K562 (cell line): ENCODE results near the gene TMEM60. TPM values are rescaled to one million over a fixed set of nuclear protein-coding genes. Genes with fewer than 3 reads are reported as not detected.

Experiments used
- ATAC-seq: fragments of 200-7000 bp; cut with Tn5 transposase; 3 replicates; pipeline ENCODE4 v1.9.1; 2020; ENCODE audit warnings: moderate library complexity
- BruUV-seq: library from RNA; stranded (reverse); fragments of 400-500 nt; replicated peaks from 2 replicates; lab custom pipeline; 2021; lab: Mats Ljungman, UMichigan
- CTCF ChIA-PET: fragments of 300-600 bp; formaldehyde crosslinking; extraction: SDS; loops from one replicate; lab custom pipeline; 2021; ENCODE audit warnings: low intra/inter-chr PET ratio; lab: Yijun Ruan, JAX
- POLR2A ChIA-PET: fragments of 300-600, 350-650 bp; sonication (Branson Sonifier 250); formaldehyde crosslinking; extraction: SDS; loops from one replicate; lab custom pipeline; 2021; ENCODE audit warnings: antibody characterized with exemption, inconsistent platforms; lab: Yijun Ruan, JAX
- DNase-seq, 4 experiments: peaks; one replicate each; pipeline versions ENCODE4 v3.0.0 to v3.0.0-alpha.2; 2011 to 2018; ENCODE audit warnings: low spot score in 3 of 4, mixed read lengths in 3 of 4; ENCODE audit errors: extremely low read depth in 1 of 4
- FAIRE-seq: peaks from 2 replicates; lab custom pipeline; 2011; peaks lifted over from hg19 to GRCh38; lab: Jason Lieb, UNC
- H2AFZ ChIP-seq: 2 replicates; pipeline ENCODE4 v1.6.0; 2011; ENCODE audit warnings: low read depth, low read length, control low read depth, inconsistent platforms
- H3K27ac ChIP-seq: fragments of 200-600 bp; 3 replicates; pipeline ENCODE4 v1.8.0; 2011; ENCODE audit warnings: low read depth, mild to moderate bottlenecking, control low read depth, inconsistent platforms, low read length, moderate library complexity, mixed read lengths; ENCODE audit errors: extremely low read depth
- H3K27me3 ChIP-seq, 2 experiments: fragments of 300-600 bp in 1 of 2; 2 replicates in 1 of 2; 3 replicates in 1 of 2; pipeline versions ENCODE4 v1.6.0 to v1.8.0; 2011; ENCODE audit warnings: inconsistent platforms in 2 of 2, low read length in 2 of 2, mild to moderate bottlenecking in 1 of 2, mixed read lengths in 1 of 2, moderate library complexity in 1 of 2; ENCODE audit not compliant: control insufficient read depth in 2 of 2, insufficient read depth in 2 of 2
- H3K36me3 ChIP-seq: fragments of 300-600 bp; 3 replicates; pipeline ENCODE4 v1.8.0; 2011; ENCODE audit warnings: mild to moderate bottlenecking, low read length, inconsistent platforms; ENCODE audit not compliant: control insufficient read depth, insufficient read depth
- H3K4me1 ChIP-seq, 2 experiments: fragments of 200-600 bp in 1 of 2; replicated peaks in 1 of 2; 2 replicates in 1 of 2; 3 replicates in 1 of 2; pipeline versions ENCODE4 v1.5.1 to v1.8.0; 2011; ENCODE audit warnings: inconsistent platforms in 2 of 2, low read length in 2 of 2, mild to moderate bottlenecking in 1 of 2, mixed read lengths in 1 of 2, moderate library complexity in 1 of 2; ENCODE audit not compliant: control insufficient read depth in 2 of 2, insufficient read depth in 2 of 2
- H3K4me2 ChIP-seq: 2 replicates; pipeline ENCODE4 v1.6.1; 2011; ENCODE audit warnings: low read length, control low read depth, inconsistent platforms, mixed read lengths; ENCODE audit not compliant: insufficient read depth
- H3K4me3 ChIP-seq: fragments of 200-600 bp; sonication (generic), shearing (Covaris generic); 2 replicates; pipeline ENCODE4 v1.5.1; 2016; ENCODE audit warnings: control low read depth, inconsistent platforms
- H3K79me2 ChIP-seq: fragments of 200-600 bp; 3 replicates; pipeline ENCODE4 v1.8.0; 2011; ENCODE audit warnings: low read length, inconsistent platforms; ENCODE audit not compliant: control insufficient read depth, insufficient read depth
- H3K9ac ChIP-seq, 2 experiments: 2 replicates each; pipeline versions ENCODE4 v1.6.0 to v1.6.1; 2011; ENCODE audit warnings: low read depth in 2 of 2, low read length in 2 of 2, control low read depth in 1 of 2, inconsistent platforms in 1 of 2, mild to moderate bottlenecking in 1 of 2, mixed read lengths in 1 of 2; ENCODE audit not compliant: insufficient read depth in 1 of 2
- H3K9me1 ChIP-seq: one replicate; pipeline ENCODE4 v1.6.0; 2011; ENCODE audit warnings: inconsistent platforms, mild to moderate bottlenecking, low read length, moderate library complexity; ENCODE audit not compliant: control insufficient read depth, insufficient read depth
- H3K9me3 ChIP-seq: replicated peaks from 2 replicates; pipeline ENCODE4 v1.5.1; 2011; ENCODE audit warnings: low read depth, low read length, inconsistent platforms; ENCODE audit not compliant: control insufficient read depth, insufficient read depth
- H4K20me1 ChIP-seq: replicated peaks from 2 replicates; pipeline ENCODE4 v1.6.1; 2011; ENCODE audit warnings: low read length, inconsistent platforms, mixed read lengths; ENCODE audit not compliant: control insufficient read depth, insufficient read depth
- CEBPG ChIP-seq, 3 experiments: fragments of 200-800 bp in 1 of 3; sonication (Bioruptor generic) in 1 of 3; sonication (generic) in 1 of 3; formaldehyde crosslinking in 1 of 3; IDR thresholded peaks in 2 of 3; conservative IDR thresholded peaks in 1 of 3; 2 replicates each; pipeline versions ENCODE4 v1.6.1 to v1.8.0; 2016 to 2022; ENCODE audit warnings: missing compliant biosample characterization in 2 of 3, missing genetic modification characterization in 2 of 3, mild to moderate bottlenecking in 1 of 3, missing genetic modification reagents in 1 of 3
- HINFP ChIP-seq: fragments of 450-650 bp; conservative IDR thresholded peaks from 2 replicates; pipeline ENCODE4 v1.6.1; 2016; ENCODE audit warnings: missing genetic modification characterization, low read depth, mild to moderate bottlenecking, control low read depth, missing compliant biosample characterization
- WGBS: fragments of 100-300 bp; shearing (Covaris generic); methylation state at CpG from one replicate; pipeline ENCODE4 v1.1.6; 2016; ENCODE audit warnings: low coverage, mixed read lengths; ENCODE audit not compliant: insufficient coverage; ENCODE audit errors: missing lambda C conversion rate; 5-methylcytosine and 5-hydroxymethylcytosine counted together
- in situ Hi-C: fragments of 300-500 bp; cut with MboI; formaldehyde crosslinking; loops from 4 replicates; pipeline ENCODE4 v1.15.0; 2018; ENCODE audit warnings: inconsistent platforms, mixed read lengths
- intact Hi-C: fragments of 100-400 bp; cut with micrococcal nuclease; formaldehyde crosslinking; loops from 2 replicates; pipeline ENCODE4 v1.14.2; 2022
- polyA plus RNA-seq, 8 experiments: library from polyadenylated mRNA; depleted of rRNA in 4 of 8; stranded (reverse) in 5 of 8; unstranded in 3 of 8; fragments of >200 nt; fragmentation: Nextera tagmentation in 2 of 8; fragmentation: Illumina TruSeq in 1 of 8; extraction: Ambion mirVana in 2 of 8; extraction: Trizol in 1 of 8; gene quantifications; 2 replicates each; pipeline versions ENCODE4 v1.2.1 to v1.2.3, GENCODE V29; 2011 to 2014; ENCODE audit warnings: inconsistent platforms in 1 of 8, missing spikeins in 1 of 8
- total RNA-seq, 7 experiments: library from RNA; depleted of rRNA in 6 of 7; stranded (reverse); fragments of >200 nt in 6 of 7; fragmentation: Illumina TruSeq in 2 of 7; extraction: Trizol in 2 of 7; gene quantifications; 2 replicates each; pipeline versions ENCODE4 v1.2.1 to v1.2.3, GENCODE V29; 2011 to 2021; ENCODE audit warnings: low replicate concordance in 1 of 7

TMEM60 gene
- total and polyA plus RNA-seq, 9 of the 15 experiments (the other 6 are each of a cell fraction or from before 2014, with no cell fraction given), result 12.5 to 140 (median 38.4) TPM

GRCh38 chr7:77765906-77766800, 32.1 kb downstream of the TMEM60 start:
- no peaks in the 10 kb centered on the region for H3K9me3 ChIP-seq
- no peak for DNase-seq
- H3K36me3 ChIP-seq, result peaks cover 31% of the 10 kb centered on the region
- no peak overlapping the region for H3K4me3 ChIP-seq
- H3K27me3 ChIP-seq, result no peaks in the 10 kb centered on the region
- H3K9me1 ChIP-seq, result no peaks in the 10 kb centered on the region
- no peak overlapping the region for H2AFZ ChIP-seq
- no peak for TF ChIP-seq HINFP (tag)
- TF ChIP-seq CEBPG (CRISPR knock-in tag; IDR thresholded peaks at IDR 0.05), result no peak
- peak in 1 of 2 experiments; percentile 24; a peak in 1 of 4 replicates for TF ChIP-seq CEBPG (tag; conservative IDR thresholded peaks at IDR 0.05 in 1 of 2, IDR thresholded peaks at IDR 0.05 in 1 of 2)
- ChIA-PET CTCF (no interaction called here), POLR2A (interaction anchor here (1.2 kb wide), 1 partner anchor 10 kb away, joined by 4 read pairs; no protein-coding TSS in a partner anchor)
- no peak overlapping the region for H3K4me2 ChIP-seq
- H4K20me1 ChIP-seq, result no peaks in the 10 kb centered on the region; the same call in 1 of the 2 replicates
- 84% methylated on average over 4 of the region's 4 CpGs for WGBS
- BruUV-seq, result no TSS peak
- no peak overlapping the region for H3K27ac ChIP-seq
- peaks cover 45% of the 10 kb centered on the region for H3K79me2 ChIP-seq
- H3K9ac ChIP-seq, result no peak overlapping the region
- in situ Hi-C loops (no loop called here), intact Hi-C loops (no loop called here)
- no peak for FAIRE-seq
- peaks cover 0 to 4% of the 10 kb centered on the region in 2 experiments; a peak in 1 of 5 replicates for H3K4me1 ChIP-seq
- peak; percentile 53 for ATAC-seq
